ENCODE results near the gene LINC00237. TPM values are rescaled to one million over a fixed set of nuclear protein-coding genes. Genes with fewer than 3 reads are reported as not detected.

LINC00237 gene
- total RNA-seq, 2 donors from 2014 or later, result 0.41 to 0.49 TPM

GRCh38 chr20:21136015-21136732, 30.0 kb upstream of the LINC00237 start:
- no peak for ATAC-seq (replicated peaks in 1 of 2)
- H3K9me3 Mint-ChIP-seq, result no peaks in the 10 kb centered on the region
- no peaks in the 10 kb centered on the region for H3K27me3 Mint-ChIP-seq (ENCODE audit: low read depth)
- no peak overlapping the region for H3K4me3 Mint-ChIP-seq
- H3K36me3 Mint-ChIP-seq (ENCODE audit: insufficient read depth in 2 of 2), result peaks cover 0 to 5% of the 10 kb centered on the region in 2 donors
- H3K27ac Mint-ChIP-seq, result no peak overlapping the region
- no peak for DNase-seq
- H3K4me1 Mint-ChIP-seq (ENCODE audit: low read depth), result no peaks in the 10 kb centered on the region

DNA sequence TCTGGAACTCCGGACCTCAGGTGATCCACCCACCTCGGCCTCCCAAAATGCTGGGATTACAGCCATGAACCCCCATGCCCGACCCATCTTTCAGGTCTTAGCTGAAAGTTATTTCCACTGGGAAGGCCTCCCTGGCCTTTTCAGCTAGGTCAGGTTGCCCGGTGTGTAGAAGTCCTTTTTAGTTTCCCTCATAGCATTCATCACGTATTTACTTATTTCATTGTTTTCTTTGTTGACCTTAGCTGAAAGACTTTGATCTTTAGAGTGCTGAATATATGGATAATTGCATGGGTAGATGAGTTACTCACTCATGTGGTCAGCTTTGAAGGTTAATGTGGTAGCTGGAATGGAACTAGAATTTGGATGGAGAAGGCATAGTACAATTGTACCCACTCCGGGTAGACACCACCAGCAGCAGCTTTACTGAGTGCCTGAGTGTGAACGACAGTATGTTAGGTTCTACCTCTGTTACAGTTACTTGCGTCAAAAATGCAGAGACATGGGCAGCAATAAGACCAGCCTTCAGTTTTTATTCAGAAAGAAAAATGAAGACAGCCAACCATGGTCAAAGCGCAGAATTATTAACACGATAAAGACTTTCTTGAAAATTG, 28.8 kb upstream of the LINC00237 start:
- H3K27ac Mint-ChIP-seq, result no peak overlapping the region
- no peak for DNase-seq
- H3K4me1 Mint-ChIP-seq (ENCODE audit: low read depth), result peaks cover 2% of the 10 kb centered on the region
- H3K36me3 Mint-ChIP-seq (ENCODE audit: insufficient read depth in 2 of 2), result peaks cover 0 to 3% of the 10 kb centered on the region in 2 donors
- H3K9me3 Mint-ChIP-seq, result no peaks in the 10 kb centered on the region
- no peak overlapping the region for H3K4me3 Mint-ChIP-seq
- no peak for ATAC-seq (replicated peaks in 1 of 2)
- no peaks in the 10 kb centered on the region for H3K27me3 Mint-ChIP-seq (ENCODE audit: low read depth)

GRCh38 chr20:21133917-21134622, 27.9 kb upstream of the LINC00237 start:
- H3K4me3 Mint-ChIP-seq, result no peak overlapping the region
- no peak overlapping the region for H3K27ac Mint-ChIP-seq
- no peaks in the 10 kb centered on the region for H3K27me3 Mint-ChIP-seq (ENCODE audit: low read depth)
- H3K9me3 Mint-ChIP-seq, result no peaks in the 10 kb centered on the region
- H3K36me3 Mint-ChIP-seq (ENCODE audit: insufficient read depth in 2 of 2), result peaks cover 0 to 3% of the 10 kb centered on the region in 2 donors
- DNase-seq (no peak), ATAC-seq (replicated peaks in 1 of 2) (no peak)
- peaks cover 6% of the 10 kb centered on the region for H3K4me1 Mint-ChIP-seq (ENCODE audit: low read depth)

DNA sequence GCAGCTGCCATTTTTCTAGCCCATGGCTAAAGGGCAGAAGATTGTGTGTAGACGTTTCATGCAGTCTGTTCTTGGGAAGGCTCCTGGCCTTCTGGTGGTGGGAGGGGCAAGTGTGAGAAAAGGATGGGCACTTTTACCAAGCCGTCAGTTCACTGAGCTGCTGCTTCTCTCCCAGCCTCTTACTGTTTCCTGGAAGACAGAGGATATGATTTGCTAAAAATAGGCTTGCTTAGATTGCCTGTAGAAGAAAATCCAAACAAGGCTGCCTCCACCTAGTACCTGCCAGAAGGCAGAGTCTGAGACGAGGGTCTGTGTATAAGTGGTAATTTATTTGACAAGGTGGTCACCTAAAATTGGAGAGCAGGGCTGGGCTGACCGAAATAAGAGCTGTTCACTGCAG, 27.2 kb upstream of the LINC00237 start:
- Mint-ChIP-seq H3K27me3 (ENCODE audit: low read depth) (no peaks in the 10 kb centered on the region), H3K9me3 (no peaks in the 10 kb centered on the region), H3K36me3 (ENCODE audit: insufficient read depth in 2 of 2) (peaks cover 0 to 3% of the 10 kb centered on the region in 2 donors), H3K4me3 (no peak overlapping the region), H3K4me1 (ENCODE audit: low read depth) (peaks cover 6% of the 10 kb centered on the region), H3K27ac (no peak overlapping the region)
- no peak for DNase-seq
- ATAC-seq (replicated peaks in 1 of 2), result no peak

DNA sequence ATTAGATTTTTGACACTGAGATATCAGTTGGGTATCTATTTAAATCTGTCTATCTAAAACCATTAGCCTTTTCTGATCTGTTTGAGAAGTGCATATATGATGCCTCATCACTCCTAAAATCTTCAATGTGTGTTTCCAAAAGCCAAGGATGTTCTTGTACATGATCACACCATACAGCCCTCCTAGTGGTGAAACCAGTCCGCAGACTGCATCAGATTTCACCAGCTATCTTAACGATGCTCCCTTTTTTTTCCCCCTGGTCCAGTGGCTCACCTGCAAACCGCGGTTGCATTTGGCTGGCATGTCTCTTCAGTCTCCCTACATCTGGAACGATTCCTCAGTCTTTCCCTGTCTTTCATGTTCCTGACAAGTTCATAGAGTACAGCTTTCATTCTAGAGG, 23.7 kb upstream of the LINC00237 start:
- Mint-ChIP-seq H3K27me3 (ENCODE audit: low read depth) (no peaks in the 10 kb centered on the region), H3K36me3 (ENCODE audit: insufficient read depth in 2 of 2) (peaks cover 0 to 3% of the 10 kb centered on the region in 2 donors), H3K4me1 (ENCODE audit: low read depth) (peaks cover 17% of the 10 kb centered on the region), H3K27ac (no peak overlapping the region), H3K9me3 (no peaks in the 10 kb centered on the region), H3K4me3 (no peak overlapping the region)
- ATAC-seq (replicated peaks in 1 of 2), result no peak
- DNase-seq, result no peak

DNA sequence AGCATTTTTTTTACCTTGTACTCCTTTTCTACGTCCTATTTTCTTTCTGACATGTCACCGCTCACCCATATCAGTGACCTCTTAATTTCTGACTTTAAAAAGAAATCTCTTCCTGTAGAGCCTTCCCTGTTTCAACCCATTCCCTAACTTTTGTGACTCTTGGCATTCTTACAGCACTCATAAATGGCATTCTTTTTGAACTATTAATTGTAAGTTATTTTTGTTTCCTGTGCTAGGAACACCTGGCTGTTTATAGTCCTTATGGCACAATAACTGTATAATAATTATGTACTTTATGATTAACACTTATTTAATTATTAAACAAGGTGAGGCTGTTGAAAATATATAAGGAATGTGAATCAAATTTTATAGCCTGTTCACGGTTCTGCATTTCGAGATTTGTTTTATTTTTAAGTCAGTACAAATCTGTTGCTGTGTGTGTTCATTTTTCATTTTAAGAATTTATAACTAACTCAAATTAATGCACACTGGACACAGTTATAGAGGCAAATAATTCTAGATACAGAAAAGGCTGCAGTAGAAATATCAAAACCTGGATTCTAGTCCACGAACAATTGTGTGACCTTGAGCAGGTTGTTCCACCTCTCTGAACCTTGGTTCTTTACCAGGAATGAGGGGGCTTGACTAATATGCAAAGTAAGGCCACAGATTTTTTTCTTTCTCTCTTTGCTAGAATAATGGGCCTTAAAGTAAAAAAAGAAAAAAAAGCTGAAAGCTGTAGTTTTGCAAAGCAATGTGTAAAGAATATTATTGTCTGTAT, 21.2 kb upstream of the LINC00237 start:
- ATAC-seq (replicated peaks in 1 of 2), result no peak
- Mint-ChIP-seq H3K9me3 (no peaks in the 10 kb centered on the region), H3K27ac (no peak overlapping the region)

DNA sequence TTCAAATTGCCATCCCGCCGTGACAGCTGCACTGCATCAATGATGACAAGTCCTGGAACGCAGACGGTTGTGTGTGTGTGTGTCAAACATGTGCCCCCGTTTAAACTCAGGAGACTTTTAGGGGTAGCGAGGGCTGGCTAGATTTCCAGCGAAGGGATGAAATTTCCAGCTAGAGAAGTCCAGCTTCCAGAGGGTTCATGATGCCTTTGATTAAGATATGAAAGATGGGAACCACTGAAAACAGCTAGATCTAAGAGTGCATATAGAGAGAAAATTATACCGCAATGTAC, 20.4 kb upstream of the LINC00237 start:
- no peaks in the 10 kb centered on the region for H3K27me3 Mint-ChIP-seq (ENCODE audit: low read depth)
- ATAC-seq (replicated peaks in 1 of 2), result no peak
- no peaks in the 10 kb centered on the region for H3K9me3 Mint-ChIP-seq
- H3K4me1 Mint-ChIP-seq (ENCODE audit: low read depth), result peaks cover 17% of the 10 kb centered on the region
- H3K36me3 Mint-ChIP-seq (ENCODE audit: insufficient read depth in 2 of 2), result peaks cover 0 to 3% of the 10 kb centered on the region in 2 donors
- H3K27ac Mint-ChIP-seq, result peak overlapping the region; percentile 82
- no peak for DNase-seq
- peak overlapping the region; percentile 89 to 98 for H3K4me3 Mint-ChIP-seq

More for the DNA sequence above, 21.2 kb upstream of the LINC00237 start:
- Mint-ChIP-seq H3K4me3 (peak overlapping the region; percentile 89 to 98), H3K4me1 (ENCODE audit: low read depth) (peaks cover 17% of the 10 kb centered on the region), H3K36me3 (ENCODE audit: insufficient read depth in 2 of 2) (peaks cover 0 to 3% of the 10 kb centered on the region in 2 donors), H3K27me3 (ENCODE audit: low read depth) (no peaks in the 10 kb centered on the region)
- no peak for DNase-seq

- DNase-seq (peak; percentile 98 to 100), ATAC-seq (replicated peaks in 1 of 2) (peak; percentile 97 to 98)
- Mint-ChIP-seq H3K4me3 (peak within 1 kb of the TSS; percentile 89 to 98), H3K4me1 (ENCODE audit: low read depth) (peaks cover 17% of the 10 kb centered on the region), H3K27ac (peak within 1 kb of the TSS; percentile 82), H3K9me3 (no peaks in the 10 kb centered on the region), H3K27me3 (ENCODE audit: low read depth) (no peaks in the 10 kb centered on the region), H3K36me3 (ENCODE audit: insufficient read depth in 2 of 2) (peaks cover 0 to 3% of the 10 kb centered on the region in 2 donors)
Observed at GRCh38 chr20:21125849-21126580, 19.9 kb upstream of the LINC00237 start, which contains the start of gene KIZ. KIZ (plus strand) TSS chr20:21126082; CDS start chr20:21126116, 34 bp downstream.

- ATAC-seq (replicated peaks in 1 of 2) (peak in 1 of 2 donors; percentile 3), DNase-seq (no peak)
- Mint-ChIP-seq H3K27me3 (ENCODE audit: low read depth) (no peaks in the 10 kb centered on the region), H3K4me1 (ENCODE audit: low read depth) (peaks cover 17% of the 10 kb centered on the region), H3K9me3 (no peaks in the 10 kb centered on the region), H3K36me3 (ENCODE audit: insufficient read depth in 2 of 2) (peaks cover 0 to 3% of the 10 kb centered on the region in 2 donors), H3K4me3 (peak overlapping the region; percentile 78 to 98), H3K27ac (no peak overlapping the region)
Observed at GRCh38 chr20:21125072-21125848, 19.1 kb upstream of the LINC00237 start.

GRCh38 chr20:21124190-21124589, 18.0 kb upstream of the LINC00237 start:
- peak overlapping the region in 1 of 2 donors; percentile 36 for H3K4me3 Mint-ChIP-seq
- H3K36me3 Mint-ChIP-seq (ENCODE audit: insufficient read depth in 2 of 2), result peaks cover 0 to 3% of the 10 kb centered on the region in 2 donors
- ATAC-seq (replicated peaks in 1 of 2), result no peak
- H3K27me3 Mint-ChIP-seq (ENCODE audit: low read depth), result peaks cover under 1% of the 10 kb centered on the region
- no peak for DNase-seq
- peaks cover 11% of the 10 kb centered on the region for H3K4me1 Mint-ChIP-seq (ENCODE audit: low read depth)
- no peaks in the 10 kb centered on the region for H3K9me3 Mint-ChIP-seq
- H3K27ac Mint-ChIP-seq, result no peak overlapping the region

DNA sequence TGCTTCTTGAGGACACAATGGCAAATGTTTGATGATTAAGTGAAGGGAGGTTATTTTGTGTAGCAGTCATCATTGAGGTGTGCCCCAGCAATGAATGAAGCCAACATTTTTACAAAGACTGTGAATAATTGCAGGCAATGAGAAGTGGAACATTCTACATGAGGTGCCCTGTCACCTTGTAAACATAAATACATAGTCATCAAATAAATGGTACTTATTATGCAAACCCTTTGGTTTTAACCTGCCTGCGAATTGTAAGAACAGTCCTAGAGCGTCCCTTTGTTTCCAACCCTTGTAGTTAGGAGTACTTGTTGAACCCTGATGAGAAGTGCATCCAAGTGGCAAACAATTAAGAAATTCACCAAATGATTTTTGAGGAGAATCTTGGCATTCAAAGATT, 12.6 kb upstream of the LINC00237 start:
- Mint-ChIP-seq H3K27ac (no peak overlapping the region), H3K9me3 (no peaks in the 10 kb centered on the region), H3K27me3 (ENCODE audit: low read depth) (peaks cover 31% of the 10 kb centered on the region), H3K4me1 (ENCODE audit: low read depth) (no peaks in the 10 kb centered on the region), H3K36me3 (ENCODE audit: insufficient read depth in 2 of 2) (no peaks in the 10 kb centered on the region), H3K4me3 (no peak overlapping the region)
- DNase-seq (no peak), ATAC-seq (replicated peaks in 1 of 2) (no peak)

DNA sequence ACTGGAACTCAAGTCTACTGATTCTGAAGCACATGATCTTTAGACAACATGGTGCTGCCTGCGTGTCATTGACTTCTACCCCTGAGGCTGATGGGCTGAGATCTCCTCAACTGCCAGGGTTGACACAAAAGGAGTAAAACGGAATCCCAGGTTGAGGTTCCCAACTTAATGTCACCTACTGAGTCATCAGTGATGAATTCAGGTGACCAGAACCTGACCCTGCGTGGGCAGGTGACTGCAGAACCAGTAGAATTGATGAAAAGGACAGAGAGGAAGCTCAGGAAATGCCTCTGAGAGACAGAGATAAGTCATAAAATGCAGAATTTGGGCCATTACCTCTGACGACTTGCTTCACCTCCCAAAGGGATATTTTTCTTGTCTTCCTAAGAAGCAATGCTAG, 12.0 kb upstream of the LINC00237 start:
- H3K4me1 Mint-ChIP-seq (ENCODE audit: low read depth), result no peaks in the 10 kb centered on the region
- ATAC-seq (replicated peaks in 1 of 2), result no peak
- H3K36me3 Mint-ChIP-seq (ENCODE audit: insufficient read depth in 2 of 2), result no peaks in the 10 kb centered on the region
- H3K27ac Mint-ChIP-seq, result no peak overlapping the region
- no peaks in the 10 kb centered on the region for H3K9me3 Mint-ChIP-seq
- H3K4me3 Mint-ChIP-seq, result no peak overlapping the region
- peaks cover 31% of the 10 kb centered on the region for H3K27me3 Mint-ChIP-seq (ENCODE audit: low read depth)
- DNase-seq, result no peak
